SK-N-SH treated with all-trans-retinoic acid at 6 μM for 48 hours (cell line): ENCODE data around the gene SPAG9.

Source experiments
- ATAC-seq: fragments of 200-7000 bp; cut with Tn5 transposase; 3 replicates; pipeline ENCODE4 v1.9.1; 2020; ENCODE audit warnings: mild to moderate bottlenecking, moderate library complexity
- ARNTL ChIP-seq: fragments of 450-650 bp; formaldehyde crosslinking; IDR thresholded peaks from 2 replicates; pipeline ENCODE4 v1.5.0; 2020; ENCODE audit warnings: low read depth, mild to moderate bottlenecking, moderate library complexity, borderline replicate concordance
- BACH2 ChIP-seq: fragments of 250-450 bp; sonication (Bioruptor Pico); IDR thresholded peaks from 2 replicates; pipeline ENCODE4 v1.9.0; 2021; ENCODE audit warnings: mild to moderate bottlenecking, borderline replicate concordance
- CSDC2 ChIP-seq: fragments of 250-450 bp; sonication (Bioruptor Pico); IDR thresholded peaks from 2 replicates; pipeline ENCODE4 v1.5.0; 2020; ENCODE audit warnings: mild to moderate bottlenecking, moderate library complexity
- ESRRG ChIP-seq: fragments of 250-450 bp; sonication (Bioruptor Pico); IDR thresholded peaks from 2 replicates; pipeline ENCODE4 v1.6.1; 2021; ENCODE audit warnings: mild to moderate bottlenecking
- GLIS3 ChIP-seq: fragments of 250-450 bp; sonication (Bioruptor Pico); IDR thresholded peaks from 2 replicates; pipeline ENCODE4 v1.5.0; 2020; ENCODE audit warnings: mild to moderate bottlenecking, moderate library complexity
- ISL1 ChIP-seq: fragments of 250-450 bp; sonication (Bioruptor Pico); IDR thresholded peaks from 2 replicates; pipeline ENCODE4 v2.1.2; 2022; ENCODE audit warnings: mild to moderate bottlenecking, moderate library complexity
- OSR1 ChIP-seq: fragments of 250-450 bp; sonication (Bioruptor Pico); IDR thresholded peaks from 2 replicates; pipeline ENCODE4 v1.8.0; 2022; ENCODE audit warnings: moderate library complexity, mild to moderate bottlenecking, inconsistent platforms
- PPARA ChIP-seq: fragments of 250-450 bp; sonication (Bioruptor Pico); IDR thresholded peaks from 2 replicates; pipeline ENCODE4 v1.5.0; 2020; ENCODE audit warnings: mild to moderate bottlenecking, borderline replicate concordance
- RARB ChIP-seq: fragments of 250-450 bp; sonication (Bioruptor Pico); IDR thresholded peaks from 2 replicates; pipeline ENCODE4 v1.8.0; 2021; ENCODE audit warnings: mild to moderate bottlenecking, moderate library complexity
- SNAI2 ChIP-seq: fragments of 250-450 bp; sonication (Bioruptor Pico); IDR thresholded peaks from 2 replicates; pipeline ENCODE4 v1.5.0; 2020; ENCODE audit warnings: mild to moderate bottlenecking, moderate library complexity
- TCF4 ChIP-seq: fragments of 250-450 bp; sonication (Bioruptor Pico); IDR thresholded peaks from 2 replicates; pipeline ENCODE4 v1.8.0; 2021; ENCODE audit warnings: mild to moderate bottlenecking, moderate library complexity, borderline replicate concordance
- TOX ChIP-seq: fragments of 250-450 bp; sonication (Bioruptor Pico); IDR thresholded peaks from 2 replicates; pipeline ENCODE4 v1.8.0; 2021; ENCODE audit warnings: mild to moderate bottlenecking, moderate library complexity, borderline replicate concordance
- ZC3H10 ChIP-seq: fragments of 250-450 bp; sonication (Bioruptor Pico); IDR thresholded peaks from 2 replicates; pipeline ENCODE4 v1.5.1; 2021; ENCODE audit warnings: mild to moderate bottlenecking, moderate library complexity
- ZFP3 ChIP-seq: fragments of 250-450 bp; sonication (Bioruptor Pico); IDR thresholded peaks from 2 replicates; pipeline ENCODE4 v1.5.0; 2020; ENCODE audit warnings: mild to moderate bottlenecking, moderate library complexity
- ZFP30 ChIP-seq: fragments of 450-650 bp; formaldehyde crosslinking; IDR thresholded peaks from 2 replicates; pipeline ENCODE4 v1.5.0; 2022; ENCODE audit warnings: mild to moderate bottlenecking, moderate library complexity
- ZNF70 ChIP-seq: fragments of 450-650 bp; formaldehyde crosslinking; IDR thresholded peaks from 2 replicates; pipeline ENCODE4 v1.5.0; 2020; ENCODE audit warnings: mild to moderate bottlenecking, moderate library complexity
- TF ChIP-seq, protein P1 (sequence below): fragments of 250-450 bp; sonication (Bioruptor Pico); IDR thresholded peaks from 2 replicates; pipeline ENCODE4 v1.8.0; 2020; ENCODE audit warnings: mild to moderate bottlenecking, moderate library complexity, borderline replicate concordance
- TF ChIP-seq, protein P2 (sequence below): fragments of 250-450 bp; sonication (Bioruptor Pico); IDR thresholded peaks from 2 replicates; pipeline ENCODE4 v1.5.0; 2020; ENCODE audit warnings: mild to moderate bottlenecking, moderate library complexity
- TF ChIP-seq, protein P3 (sequence below): fragments of 250-450 bp; sonication (Bioruptor Pico); IDR thresholded peaks from 2 replicates; pipeline ENCODE4 v1.8.0; 2021; ENCODE audit warnings: low read depth, mild to moderate bottlenecking, moderate library complexity, borderline replicate concordance

The SPAG9 gene

DNA sequence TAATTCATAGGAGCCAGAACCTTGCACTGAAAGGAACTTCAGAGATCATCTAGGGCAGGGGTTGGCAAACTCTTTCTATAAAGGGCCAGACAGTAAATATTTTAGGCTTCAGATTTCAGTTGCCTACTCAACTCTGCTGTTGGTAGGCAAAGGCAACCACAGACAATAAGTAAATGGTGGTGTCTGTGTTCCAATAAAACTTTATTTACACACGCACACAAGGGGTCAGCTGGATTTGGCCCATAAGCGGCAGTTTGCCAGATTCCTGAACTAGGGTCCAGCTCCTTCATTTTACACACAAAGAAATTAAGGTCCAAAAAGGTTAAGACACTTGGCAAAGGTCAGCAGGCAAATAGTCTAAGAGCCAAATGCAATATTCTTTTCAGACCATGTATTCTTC is 107.3 kb downstream of the SPAG9 start:
- no peak for ATAC-seq
- no peak for TF ChIP-seq RARB (CRISPR knock-in tag)
- no peak for TF ChIP-seq ESRRG (CRISPR knock-in tag)
- TF ChIP-seq CSDC2 (CRISPR knock-in tag): no peak
- no peak for TF ChIP-seq ZC3H10 (CRISPR knock-in tag)
- TF ChIP-seq, protein P1, sequence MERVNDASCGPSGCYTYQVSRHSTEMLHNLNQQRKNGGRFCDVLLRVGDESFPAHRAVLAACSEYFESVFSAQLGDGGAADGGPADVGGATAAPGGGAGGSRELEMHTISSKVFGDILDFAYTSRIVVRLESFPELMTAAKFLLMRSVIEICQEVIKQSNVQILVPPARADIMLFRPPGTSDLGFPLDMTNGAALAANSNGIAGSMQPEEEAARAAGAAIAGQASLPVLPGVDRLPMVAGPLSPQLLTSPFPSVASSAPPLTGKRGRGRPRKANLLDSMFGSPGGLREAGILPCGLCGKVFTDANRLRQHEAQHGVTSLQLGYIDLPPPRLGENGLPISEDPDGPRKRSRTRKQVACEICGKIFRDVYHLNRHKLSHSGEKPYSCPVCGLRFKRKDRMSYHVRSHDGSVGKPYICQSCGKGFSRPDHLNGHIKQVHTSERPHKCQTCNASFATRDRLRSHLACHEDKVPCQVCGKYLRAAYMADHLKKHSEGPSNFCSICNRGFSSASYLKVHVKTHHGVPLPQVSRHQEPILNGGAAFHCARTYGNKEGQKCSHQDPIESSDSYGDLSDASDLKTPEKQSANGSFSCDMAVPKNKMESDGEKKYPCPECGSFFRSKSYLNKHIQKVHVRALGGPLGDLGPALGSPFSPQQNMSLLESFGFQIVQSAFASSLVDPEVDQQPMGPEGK (CRISPR knock-in tag): no peak
- no peak for TF ChIP-seq ISL1 (CRISPR knock-in tag)
- TF ChIP-seq, protein P2, sequence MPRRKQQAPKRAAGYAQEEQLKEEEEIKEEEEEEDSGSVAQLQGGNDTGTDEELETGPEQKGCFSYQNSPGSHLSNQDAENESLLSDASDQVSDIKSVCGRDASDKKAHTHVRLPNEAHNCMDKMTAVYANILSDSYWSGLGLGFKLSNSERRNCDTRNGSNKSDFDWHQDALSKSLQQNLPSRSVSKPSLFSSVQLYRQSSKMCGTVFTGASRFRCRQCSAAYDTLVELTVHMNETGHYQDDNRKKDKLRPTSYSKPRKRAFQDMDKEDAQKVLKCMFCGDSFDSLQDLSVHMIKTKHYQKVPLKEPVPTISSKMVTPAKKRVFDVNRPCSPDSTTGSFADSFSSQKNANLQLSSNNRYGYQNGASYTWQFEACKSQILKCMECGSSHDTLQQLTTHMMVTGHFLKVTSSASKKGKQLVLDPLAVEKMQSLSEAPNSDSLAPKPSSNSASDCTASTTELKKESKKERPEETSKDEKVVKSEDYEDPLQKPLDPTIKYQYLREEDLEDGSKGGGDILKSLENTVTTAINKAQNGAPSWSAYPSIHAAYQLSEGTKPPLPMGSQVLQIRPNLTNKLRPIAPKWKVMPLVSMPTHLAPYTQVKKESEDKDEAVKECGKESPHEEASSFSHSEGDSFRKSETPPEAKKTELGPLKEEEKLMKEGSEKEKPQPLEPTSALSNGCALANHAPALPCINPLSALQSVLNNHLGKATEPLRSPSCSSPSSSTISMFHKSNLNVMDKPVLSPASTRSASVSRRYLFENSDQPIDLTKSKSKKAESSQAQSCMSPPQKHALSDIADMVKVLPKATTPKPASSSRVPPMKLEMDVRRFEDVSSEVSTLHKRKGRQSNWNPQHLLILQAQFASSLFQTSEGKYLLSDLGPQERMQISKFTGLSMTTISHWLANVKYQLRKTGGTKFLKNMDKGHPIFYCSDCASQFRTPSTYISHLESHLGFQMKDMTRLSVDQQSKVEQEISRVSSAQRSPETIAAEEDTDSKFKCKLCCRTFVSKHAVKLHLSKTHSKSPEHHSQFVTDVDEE (CRISPR knock-in tag): no peak
- TF ChIP-seq BACH2 (CRISPR knock-in tag): no peak
- TF ChIP-seq GLIS3 (CRISPR knock-in tag): no peak
- TF ChIP-seq ZFP30 (CRISPR knock-in tag): no peak
- no peak for TF ChIP-seq ZNF70 (CRISPR knock-in tag)
- no peak for TF ChIP-seq OSR1
- TF ChIP-seq TCF4 (CRISPR knock-in tag): no peak
- no peak for TF ChIP-seq ZFP3 (CRISPR knock-in tag)
- TF ChIP-seq, protein P3, sequence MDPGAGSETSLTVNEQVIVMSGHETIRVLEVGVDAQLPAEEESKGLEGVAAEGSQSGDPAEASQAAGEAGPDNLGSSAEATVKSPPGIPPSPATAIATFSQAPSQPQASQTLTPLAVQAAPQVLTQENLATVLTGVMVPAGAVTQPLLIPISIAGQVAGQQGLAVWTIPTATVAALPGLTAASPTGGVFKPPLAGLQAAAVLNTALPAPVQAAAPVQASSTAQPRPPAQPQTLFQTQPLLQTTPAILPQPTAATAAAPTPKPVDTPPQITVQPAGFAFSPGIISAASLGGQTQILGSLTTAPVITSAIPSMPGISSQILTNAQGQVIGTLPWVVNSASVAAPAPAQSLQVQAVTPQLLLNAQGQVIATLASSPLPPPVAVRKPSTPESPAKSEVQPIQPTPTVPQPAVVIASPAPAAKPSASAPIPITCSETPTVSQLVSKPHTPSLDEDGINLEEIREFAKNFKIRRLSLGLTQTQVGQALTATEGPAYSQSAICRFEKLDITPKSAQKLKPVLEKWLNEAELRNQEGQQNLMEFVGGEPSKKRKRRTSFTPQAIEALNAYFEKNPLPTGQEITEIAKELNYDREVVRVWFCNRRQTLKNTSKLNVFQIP (CRISPR knock-in tag): no peak

DNA sequence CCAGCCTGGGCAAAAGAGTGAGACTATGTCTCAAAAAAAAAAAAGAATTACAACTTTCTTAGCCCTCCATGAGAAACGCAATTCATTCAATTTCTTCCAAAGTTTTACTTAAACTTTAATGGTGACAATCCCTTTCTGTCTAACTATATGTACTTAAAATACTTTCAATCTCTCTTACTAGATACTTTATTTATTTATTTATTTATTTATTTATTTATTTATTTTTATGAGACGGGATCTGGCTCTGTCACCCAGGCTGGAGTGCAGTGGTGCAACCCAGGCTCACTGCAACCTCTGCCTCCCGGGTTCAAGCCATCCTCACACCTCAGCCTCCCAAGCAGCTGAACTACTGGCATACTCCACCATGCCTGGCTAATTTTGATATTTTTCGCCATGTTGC is 108.1 kb downstream of the SPAG9 start:
- no peak for TF ChIP-seq ISL1 (CRISPR knock-in tag)
- TF ChIP-seq ARNTL (CRISPR knock-in tag): no peak
- TF ChIP-seq CSDC2 (CRISPR knock-in tag): no peak
- TF ChIP-seq PPARA: no peak
- no peak for TF ChIP-seq ZFP30 (CRISPR knock-in tag)
- TF ChIP-seq, protein P2 (CRISPR knock-in tag): no peak
- no peak for TF ChIP-seq GLIS3 (CRISPR knock-in tag)
- no peak for TF ChIP-seq RARB (CRISPR knock-in tag)
- TF ChIP-seq BACH2 (CRISPR knock-in tag): no peak
- no peak for TF ChIP-seq TOX
- no peak for TF ChIP-seq ZNF70 (CRISPR knock-in tag)
- TF ChIP-seq, protein P1 (CRISPR knock-in tag): no peak
- no peak for ATAC-seq

DNA sequence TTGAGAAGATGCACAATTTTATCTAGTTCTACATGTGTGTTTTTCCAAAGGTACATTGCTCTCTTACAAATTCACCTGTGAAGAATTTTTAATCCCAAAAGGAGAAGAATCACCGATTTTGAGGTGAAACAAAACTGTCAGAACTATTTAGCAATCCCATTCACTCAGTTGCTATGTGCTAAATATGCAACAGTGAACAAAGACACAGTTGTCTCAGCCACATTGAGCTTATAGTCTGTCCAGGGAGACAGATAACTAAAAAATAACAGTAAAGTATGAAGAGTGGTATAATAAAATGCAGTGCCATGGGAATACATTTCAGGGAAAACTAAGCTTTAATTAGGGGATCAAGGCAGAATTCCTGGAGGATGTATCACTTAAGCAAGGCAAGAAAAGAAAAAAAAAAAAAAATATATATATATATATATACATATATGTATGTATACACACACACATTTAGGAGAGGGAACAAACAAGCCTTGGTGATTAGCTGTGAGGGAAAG is 110.4 kb downstream of the SPAG9 start:
- no peak for TF ChIP-seq SNAI2 (CRISPR knock-in tag)
- TF ChIP-seq ZNF70 (CRISPR knock-in tag): no peak
- TF ChIP-seq, protein P3 (CRISPR knock-in tag): no peak
- TF ChIP-seq PPARA: no peak
- TF ChIP-seq, protein P2 (CRISPR knock-in tag): no peak
- TF ChIP-seq CSDC2 (CRISPR knock-in tag): no peak
- no peak for ATAC-seq
